GM21723 (cell line): ENCODE measurements around the gene ELANE.
"Not testable (repeated sequence)": the region's sequence is repeated elsewhere in the genome, so short reads cannot be mapped to it uniquely, and the experiment has no call there.

Experiments used
- ATAC-seq: cut with Tn5 transposase; IDR thresholded peaks from one replicate; pipeline ENCODE4 v1.9.1; 2021; ENCODE audit warnings: mild to moderate bottlenecking, moderate library complexity; ENCODE audit not compliant: unreplicated experiment

The ELANE gene

GRCh38 chr19:891421-892200 is 39.5 kb downstream of the ELANE start:
- ATAC-seq = not testable (repeated sequence)

GRCh38 chr19:892243-892893 is 40.3 kb downstream of the ELANE start:
- ATAC-seq = no peak

GRCh38 chr19:892894-893689 is 41.0 kb downstream of the ELANE start, which contains the start of the genes MED16 and RNU6-9:
Gene MED16, minus strand, starts transcription at chr19:893187. Its CDS starts 2,056 bp downstream, at chr19:891131.
Gene RNU6-9, plus strand, starts transcription at chr19:893484.
- ATAC-seq = peak; percentile 81

- ATAC-seq = no peak
These were observed 44.3 kb downstream of the ELANE start for GRCh38 chr19:896434-896833.

- ATAC-seq = no peak
These were observed 44.9 kb downstream of the ELANE start for GRCh38 chr19:896999-897398.

DNA sequence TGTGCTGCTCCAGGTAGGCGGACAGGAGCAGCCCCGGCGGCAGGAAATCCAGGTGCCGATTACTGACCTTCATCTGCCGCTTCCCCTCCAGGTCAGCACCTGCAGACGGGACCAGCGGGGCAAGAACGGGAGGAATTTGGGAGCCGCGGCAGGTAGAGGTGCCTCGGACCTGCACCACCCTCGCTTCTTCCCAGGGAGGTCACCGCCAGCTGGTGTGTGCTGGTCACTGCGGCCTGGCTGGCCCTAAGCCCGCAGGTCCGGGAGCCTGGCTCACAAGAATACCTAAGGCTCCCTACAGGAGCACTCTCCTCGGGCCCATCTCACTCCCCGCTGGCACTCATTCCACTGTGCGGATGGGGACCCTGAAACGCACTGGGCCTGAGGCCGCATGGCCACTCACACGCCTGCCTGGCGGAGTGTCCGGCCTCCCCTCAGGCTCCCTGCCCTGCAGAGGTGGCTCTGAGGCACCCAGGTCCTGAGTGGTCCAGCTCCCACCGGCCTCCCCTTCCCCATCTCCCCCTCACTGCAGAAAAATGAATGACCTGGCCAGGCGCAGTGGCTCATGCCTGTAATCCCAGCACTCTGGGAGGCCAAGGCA is 45.4 kb downstream of the ELANE start:
- no peak for ATAC-seq

DNA sequence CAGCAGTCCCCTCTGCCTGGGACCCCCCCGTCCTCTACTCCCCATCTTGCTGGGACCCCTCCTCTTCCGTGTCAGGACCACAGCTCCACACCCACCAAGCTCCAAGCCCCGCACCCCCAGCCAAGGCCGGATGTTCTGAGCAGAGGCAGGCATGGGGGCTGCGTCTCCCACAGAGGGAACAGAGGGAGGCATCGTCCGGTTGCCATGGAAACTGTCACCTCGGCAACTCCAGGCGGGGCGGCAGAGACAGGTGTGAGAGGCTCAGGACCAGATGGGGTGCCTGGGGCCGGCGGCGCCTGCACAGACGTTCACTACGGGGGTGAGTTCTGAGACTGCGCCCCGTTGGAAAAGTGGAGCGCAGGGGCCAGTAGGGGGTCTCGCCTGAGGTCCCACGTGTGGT is 46.6 kb downstream of the ELANE start:
- ATAC-seq = no peak

- no peak for ATAC-seq
These were observed 47.4 kb downstream of the ELANE start for GRCh38 chr19:899336-900042.

GRCh38 chr19:900043-900301 is 47.9 kb downstream of the ELANE start:
- ATAC-seq = no peak

- ATAC-seq = no peak
These were observed 48.4 kb downstream of the ELANE start for GRCh38 chr19:900302-901111.

DNA sequence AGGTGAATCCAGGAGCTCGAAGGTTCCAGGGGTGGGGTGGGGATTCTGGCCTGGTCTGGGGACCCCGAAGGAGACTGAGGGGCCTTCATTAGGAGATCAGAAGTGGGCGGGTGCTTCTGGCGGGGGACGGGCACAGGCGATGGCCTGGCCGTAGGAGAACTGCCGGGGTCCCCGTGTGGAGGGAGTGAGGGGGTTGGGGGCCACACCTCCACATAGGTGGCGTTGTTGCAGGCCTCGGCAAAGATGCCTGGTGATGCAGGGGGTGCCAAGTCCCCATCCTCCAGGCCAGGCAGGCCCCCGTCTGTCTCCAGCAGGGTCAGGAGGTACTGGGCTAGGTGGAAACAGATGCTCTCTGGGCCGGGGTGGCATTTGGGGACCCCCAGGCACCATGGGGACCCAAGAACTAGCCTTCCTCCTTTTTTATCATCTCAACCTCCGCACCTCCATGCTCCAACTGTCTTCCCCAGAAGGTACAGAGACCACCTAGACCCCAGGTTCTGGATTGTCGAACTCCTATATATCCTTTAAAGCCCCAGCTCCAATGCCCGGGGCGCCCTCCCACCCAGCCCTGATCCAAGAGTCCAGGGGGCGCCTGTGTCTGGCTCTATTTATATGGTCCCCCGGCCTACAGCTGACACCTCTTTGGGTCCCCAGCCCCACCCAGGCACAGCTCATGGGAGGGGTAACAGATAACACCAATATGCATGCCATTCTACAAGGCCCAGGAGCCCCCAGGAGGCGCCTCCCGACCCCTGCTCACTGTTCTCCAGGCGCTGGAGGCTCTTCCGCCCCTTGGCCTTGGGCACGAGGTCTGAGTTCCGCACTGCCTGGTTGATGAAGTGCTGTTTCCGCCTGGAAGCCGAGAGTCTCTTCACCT is 49.4 kb downstream of the ELANE start:
- no peak for ATAC-seq

- ATAC-seq = no peak
These were observed 49.9 kb downstream of the ELANE start for GRCh38 chr19:902093-902370.

GRCh38 chr19:902446-903226 is 50.5 kb downstream of the ELANE start:
- ATAC-seq = no peak

DNA sequence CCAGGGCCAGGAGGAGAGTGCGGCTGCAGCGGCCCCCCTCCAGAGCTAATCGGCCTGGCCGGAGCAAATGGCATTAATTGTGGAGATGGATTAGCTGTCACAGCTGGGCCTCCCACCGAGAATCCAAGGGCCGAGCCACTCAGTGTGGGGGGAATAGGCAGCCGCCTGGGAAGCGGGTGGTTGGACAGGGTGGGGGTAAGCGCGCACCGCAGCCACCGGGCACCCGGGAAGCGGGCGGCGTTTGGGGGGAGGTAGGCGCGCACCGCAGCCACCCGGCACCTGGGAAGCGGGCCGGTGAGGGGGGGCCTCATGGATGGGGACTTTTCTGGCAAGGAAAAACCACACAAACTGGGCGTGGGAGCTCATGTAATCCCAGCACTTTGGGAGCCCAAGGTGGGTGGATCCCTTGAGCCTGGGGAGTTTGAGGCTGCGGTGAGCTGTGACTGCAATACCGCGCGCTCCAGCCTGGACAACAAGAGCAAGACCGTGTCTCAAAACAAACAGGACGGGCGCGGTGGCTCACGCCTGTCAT is 51.2 kb downstream of the ELANE start:
- ATAC-seq = no peak

- ATAC-seq = no peak
These were observed 52.4 kb downstream of the ELANE start for GRCh38 chr19:904545-904944.
